Measurements from ENCODE around the gene PDE4B. TPM values are rescaled to one million over a fixed set of nuclear protein-coding genes. Genes with fewer than 3 reads are reported as not detected.
"Not testable (repeated sequence)": the region's sequence is repeated elsewhere in the genome, so short reads cannot be mapped to it uniquely, and the experiment has no call there.

Gene PDE4B
- total RNA-seq, 4 donors from 2014 or later, result 3.7 to 16.6 (median 5.1) TPM

- TF ChIP-seq POLR2AphosphoS5 (IDR thresholded peaks at IDR 0.05), result no peak
- TF ChIP-seq POLR2A (IDR thresholded peaks at IDR 0.05; ENCODE audit: low read depth), result no peak
- TF ChIP-seq EP300 (IDR thresholded peaks at IDR 0.05), result no peak
- TF ChIP-seq, protein P1, sequence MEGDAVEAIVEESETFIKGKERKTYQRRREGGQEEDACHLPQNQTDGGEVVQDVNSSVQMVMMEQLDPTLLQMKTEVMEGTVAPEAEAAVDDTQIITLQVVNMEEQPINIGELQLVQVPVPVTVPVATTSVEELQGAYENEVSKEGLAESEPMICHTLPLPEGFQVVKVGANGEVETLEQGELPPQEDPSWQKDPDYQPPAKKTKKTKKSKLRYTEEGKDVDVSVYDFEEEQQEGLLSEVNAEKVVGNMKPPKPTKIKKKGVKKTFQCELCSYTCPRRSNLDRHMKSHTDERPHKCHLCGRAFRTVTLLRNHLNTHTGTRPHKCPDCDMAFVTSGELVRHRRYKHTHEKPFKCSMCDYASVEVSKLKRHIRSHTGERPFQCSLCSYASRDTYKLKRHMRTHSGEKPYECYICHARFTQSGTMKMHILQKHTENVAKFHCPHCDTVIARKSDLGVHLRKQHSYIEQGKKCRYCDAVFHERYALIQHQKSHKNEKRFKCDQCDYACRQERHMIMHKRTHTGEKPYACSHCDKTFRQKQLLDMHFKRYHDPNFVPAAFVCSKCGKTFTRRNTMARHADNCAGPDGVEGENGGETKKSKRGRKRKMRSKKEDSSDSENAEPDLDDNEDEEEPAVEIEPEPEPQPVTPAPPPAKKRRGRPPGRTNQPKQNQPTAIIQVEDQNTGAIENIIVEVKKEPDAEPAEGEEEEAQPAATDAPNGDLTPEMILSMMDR (IDR thresholded peaks at IDR 0.05), result no peak
- no peak overlapping the region for H3K4me3 ChIP-seq
- intact Hi-C loops (cut with DNase I), result no loop called here
- H3K27ac ChIP-seq (replicated peaks in 1 of 4), result no peak overlapping the region
- H3K4me1 ChIP-seq, result no peaks in the 10 kb centered on the region
- H3K27me3 ChIP-seq, result no peaks in the 10 kb centered on the region
- whole genome bisulfite sequencing, result 26% methylated on average over 1 of the region's 1 CpG
- no peaks in the 10 kb centered on the region for H3K9me3 ChIP-seq
- H3K36me3 ChIP-seq, result no peaks in the 10 kb centered on the region
- DNase-seq (ENCODE audit: extremely low spot score), result no peak
These were observed 211.0 kb downstream of the PDE4B start for GRCh38 chr1:66003690-66004089.

DNA sequence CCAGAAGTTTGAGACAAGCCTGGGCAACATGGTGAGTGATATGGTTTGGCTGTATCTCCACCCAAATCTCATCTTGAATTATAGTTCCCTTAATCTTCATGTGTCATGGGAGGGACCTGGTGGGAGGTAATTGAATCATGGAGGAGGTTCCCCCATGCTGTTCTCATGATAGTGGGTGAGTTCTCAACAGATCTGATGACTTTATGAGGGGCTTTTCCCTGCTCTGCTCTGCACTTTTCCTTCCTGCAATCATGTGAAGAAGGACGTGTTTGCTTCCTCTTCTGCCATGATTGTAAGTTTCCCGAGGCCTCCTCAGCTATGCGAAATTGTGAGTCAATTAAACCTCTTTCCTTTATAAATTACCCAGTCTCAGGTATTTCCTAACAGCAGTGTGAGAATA lies 213.8 kb downstream of the PDE4B start:
- H3K4me1 ChIP-seq; H3K27ac ChIP-seq (replicated peaks in 1 of 4); intact Hi-C loops (cut with DNase I); H3K4me3 ChIP-seq; H3K27me3 ChIP-seq; H3K36me3 ChIP-seq; DNase-seq (ENCODE audit: extremely low spot score); H3K9me3 ChIP-seq: not testable (repeated sequence)
- WGBS, result 90% methylated on average over 3 of the region's 3 CpGs

GRCh38 chr1:66012106-66012784 lies 219.6 kb downstream of the PDE4B start:
- Histone ChIP-seq H3K9me3 (no peaks in the 10 kb centered on the region), H3K27ac (replicated peaks in 1 of 4) (no peak overlapping the region), H3K27me3 (no peaks in the 10 kb centered on the region), H3K4me3 (no peak overlapping the region), H3K36me3 (no peaks in the 10 kb centered on the region), H3K4me1 (no peaks in the 10 kb centered on the region)
- DNase-seq (ENCODE audit: extremely low spot score), result no peak
- TF ChIP-seq EP300 (IDR thresholded peaks at IDR 0.05), result no peak
- TF ChIP-seq, protein P1 (IDR thresholded peaks at IDR 0.05), result no peak
- TF ChIP-seq POLR2AphosphoS5 (IDR thresholded peaks at IDR 0.05), result no peak
- TF ChIP-seq POLR2A (IDR thresholded peaks at IDR 0.05; ENCODE audit: low read depth), result no peak
- 26% methylated on average over 3 of the region's 3 CpGs for WGBS
- intact Hi-C loops (cut with DNase I), result no loop called here

DNA sequence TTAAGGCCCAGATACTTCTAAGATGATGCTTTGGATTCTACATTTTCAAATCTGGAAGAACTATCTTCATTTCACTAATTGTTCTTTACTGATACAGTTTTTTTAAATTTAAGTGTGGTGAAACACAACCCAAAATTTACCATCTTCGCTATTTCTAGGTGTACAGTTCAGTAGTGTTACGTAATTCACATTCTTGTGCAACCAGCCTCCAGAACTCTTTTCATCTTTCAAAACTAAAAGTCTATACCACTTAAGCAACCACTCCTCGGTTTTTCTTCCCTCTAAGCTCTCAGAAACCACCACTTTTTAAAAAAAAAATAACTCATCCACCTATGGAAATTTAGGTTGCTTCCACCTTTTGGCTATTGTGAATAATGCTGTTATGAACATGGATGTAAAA lies 220.7 kb downstream of the PDE4B start:
- no peaks in the 10 kb centered on the region for H3K4me1 ChIP-seq
- DNase-seq (ENCODE audit: extremely low spot score), result no peak
- WGBS, result 75% methylated on average over 3 of the region's 3 CpGs
- intact Hi-C loops (cut with DNase I), result no loop called here
- no peak overlapping the region for H3K4me3 ChIP-seq
- H3K27ac ChIP-seq (replicated peaks in 1 of 4), result no peak overlapping the region
- TF ChIP-seq POLR2A (IDR thresholded peaks at IDR 0.05; ENCODE audit: low read depth) (no peak), POLR2AphosphoS5 (IDR thresholded peaks at IDR 0.05) (no peak), EP300 (IDR thresholded peaks at IDR 0.05) (no peak)
- TF ChIP-seq, protein P1 (IDR thresholded peaks at IDR 0.05), result no peak
- H3K9me3 ChIP-seq, result no peaks in the 10 kb centered on the region
- no peaks in the 10 kb centered on the region for H3K27me3 ChIP-seq
- no peaks in the 10 kb centered on the region for H3K36me3 ChIP-seq

DNA sequence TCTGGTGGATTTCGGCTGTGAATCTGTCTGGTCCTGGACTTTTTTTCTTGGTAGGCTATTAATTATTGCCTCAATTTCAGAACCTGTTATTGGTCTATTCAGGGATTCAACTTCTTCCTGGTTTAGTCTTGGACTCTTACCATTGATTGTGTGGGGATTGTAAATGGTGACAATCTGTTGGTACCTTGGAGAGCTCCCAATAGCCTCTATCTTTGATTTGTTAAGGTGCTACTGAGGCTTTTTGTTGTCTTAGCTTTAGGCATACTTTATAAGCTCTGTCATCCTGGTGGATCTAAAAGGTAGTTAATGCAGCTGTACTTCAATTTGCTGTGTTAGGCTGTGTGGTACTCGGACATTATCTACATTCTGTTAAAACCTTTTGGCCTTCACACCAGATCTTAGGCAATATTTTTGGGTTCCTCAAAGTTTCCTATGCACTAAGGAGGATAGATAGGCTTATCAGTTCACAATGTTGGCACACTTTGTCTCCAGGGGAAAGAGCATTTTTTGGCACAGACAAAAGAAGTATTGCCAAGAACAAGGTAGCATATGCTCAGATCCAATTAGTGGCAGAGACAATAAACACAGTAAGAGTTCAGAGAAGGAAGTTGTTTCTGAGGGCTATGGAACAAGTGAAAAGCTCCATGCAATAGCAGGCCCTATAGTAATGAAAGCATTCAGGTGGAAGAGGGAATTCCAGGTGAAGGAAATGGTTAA lies 230.4 kb downstream of the PDE4B start:
- TF ChIP-seq POLR2AphosphoS5 (IDR thresholded peaks at IDR 0.05), result no peak
- no peak for TF ChIP-seq EP300 (IDR thresholded peaks at IDR 0.05)
- TF ChIP-seq, protein P1 (IDR thresholded peaks at IDR 0.05), result no peak
- no peak for TF ChIP-seq POLR2A (IDR thresholded peaks at IDR 0.05; ENCODE audit: low read depth)
- intact Hi-C loops (cut with DNase I), result no loop called here

More for the DNA sequence above, 230.4 kb downstream of the PDE4B start:
- DNase-seq (ENCODE audit: extremely low spot score), result no peak
- Histone ChIP-seq H3K27ac (replicated peaks in 1 of 4) (no peak overlapping the region), H3K27me3 (no peaks in the 10 kb centered on the region), H3K9me3 (no peaks in the 10 kb centered on the region), H3K4me1 (no peaks in the 10 kb centered on the region), H3K4me3 (no peak overlapping the region), H3K36me3 (no peaks in the 10 kb centered on the region)
- WGBS, result 89% methylated on average over 2 of the region's 2 CpGs

Measured in esophagus muscularis mucosa (tissue), 4 donors.